GM19099 (cell line): ENCODE results near the gene SLC52A3.

Experiments used
- POLR2A ChIP-seq: IDR thresholded peaks from 3 replicates; pipeline ENCODE4 v1.6.1; 2011; ENCODE audit warnings: low read depth; ENCODE audit not compliant: insufficient read length; ENCODE audit errors: extremely low read depth

The SLC52A3 gene

DNA sequence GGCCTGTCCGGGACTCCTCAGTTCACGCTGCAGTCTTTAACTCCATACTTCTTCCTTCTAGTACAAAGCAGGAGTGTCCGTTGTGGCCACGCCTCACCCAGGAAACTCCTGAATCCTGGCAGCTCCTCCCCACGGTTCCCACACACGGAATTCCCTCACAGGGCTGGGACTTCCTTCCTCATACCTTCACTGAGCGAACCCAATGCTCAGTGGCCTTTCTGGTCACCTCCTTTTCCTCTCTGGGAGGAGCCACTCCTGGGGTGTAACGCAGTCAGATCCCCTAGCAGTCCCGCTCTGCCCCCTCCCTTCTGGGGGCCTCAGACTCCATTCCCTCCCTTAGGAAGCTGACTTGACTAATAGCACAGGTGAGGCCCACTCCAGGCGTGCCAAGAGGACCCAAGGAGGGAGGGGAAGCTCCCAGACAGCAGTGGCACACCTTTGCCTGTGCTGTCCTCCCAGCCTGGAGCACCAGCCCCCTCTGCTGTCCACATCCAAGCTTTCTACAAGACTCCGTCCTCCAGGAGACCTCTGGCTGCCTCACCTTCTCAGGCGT lies at the start of gene SLC52A3:
Gene SLC52A3, minus strand, starts transcription at position 75 of the 553 bp plus-strand sequence. CDS start 2,726 bp downstream, outside the sequence.
- TF ChIP-seq POLR2A, result no peak

DNA sequence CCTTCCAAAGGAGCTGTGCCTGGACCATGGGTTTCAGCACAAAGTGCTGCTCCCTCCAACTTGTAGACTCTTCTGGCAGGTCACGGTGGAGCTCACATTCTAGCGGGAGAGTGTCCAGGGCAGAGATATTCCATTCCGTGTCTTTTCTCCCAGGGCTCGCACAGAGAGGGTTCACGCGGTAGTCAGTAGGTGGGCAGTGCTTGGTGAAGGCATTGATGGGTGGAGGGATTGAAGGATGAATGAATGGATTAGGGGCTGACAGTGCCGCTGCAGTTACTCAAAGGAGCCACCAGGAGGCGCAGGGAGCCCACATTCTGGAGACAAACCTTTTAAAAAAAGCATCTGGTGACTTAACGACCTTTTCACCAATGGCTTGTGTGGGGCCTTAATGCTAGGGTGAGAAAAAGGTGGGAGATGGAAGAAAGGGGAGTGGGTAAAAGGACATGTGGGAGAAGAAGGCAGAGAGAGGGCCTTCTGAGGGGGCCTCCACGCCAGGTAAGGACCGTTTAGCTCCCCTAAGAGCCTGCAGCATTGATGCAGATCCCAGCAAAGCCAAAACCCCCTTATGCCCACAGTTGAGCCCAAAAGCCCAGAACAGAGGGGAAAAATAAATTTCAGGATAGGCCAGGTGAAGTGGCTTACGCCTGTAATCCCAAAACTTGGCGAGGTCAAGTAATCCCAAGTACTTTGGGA lies 47.8 kb upstream of the SLC52A3 start:
- TF ChIP-seq POLR2A, result no peak

DNA sequence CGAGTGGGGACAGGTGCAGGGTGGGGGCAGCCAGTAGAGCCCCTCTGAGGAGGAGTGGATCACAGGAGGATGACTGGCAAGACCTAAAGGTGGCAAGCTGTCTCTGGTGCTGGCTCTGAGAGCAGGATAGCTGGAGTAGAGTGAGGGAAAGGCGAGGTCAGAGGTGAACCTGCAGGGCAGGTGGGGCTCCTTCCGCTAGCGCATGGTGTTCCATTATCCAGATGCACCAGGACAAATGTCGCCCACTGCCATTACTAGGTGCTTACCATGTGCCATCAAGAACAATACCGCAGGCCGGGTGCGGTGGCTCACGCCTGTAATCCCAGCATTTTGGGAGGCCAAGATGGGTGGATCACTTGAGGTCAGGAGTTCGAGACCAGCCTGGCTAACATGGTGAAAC lies 46.9 kb upstream of the SLC52A3 start:
- TF ChIP-seq POLR2A, result no peak

DNA sequence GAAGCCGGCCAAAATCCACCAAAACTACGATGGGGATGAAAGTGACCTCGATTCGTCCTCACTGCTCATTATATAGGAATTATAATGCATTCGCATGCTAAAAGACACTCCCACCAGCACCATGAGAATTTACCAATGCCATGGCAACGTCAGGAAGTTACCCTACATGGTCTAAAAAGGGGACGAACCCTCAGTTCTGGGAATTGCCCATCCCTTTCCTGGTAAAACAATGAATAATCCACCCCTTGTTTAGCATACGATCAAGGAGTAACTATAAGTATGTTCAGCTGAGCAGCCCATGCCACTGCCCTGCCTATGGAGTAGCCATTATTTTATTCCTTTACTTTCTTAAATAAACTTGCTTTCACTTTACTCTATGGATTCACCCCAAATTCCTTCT lies 45.1 kb upstream of the SLC52A3 start:
- TF ChIP-seq POLR2A, result no peak

DNA sequence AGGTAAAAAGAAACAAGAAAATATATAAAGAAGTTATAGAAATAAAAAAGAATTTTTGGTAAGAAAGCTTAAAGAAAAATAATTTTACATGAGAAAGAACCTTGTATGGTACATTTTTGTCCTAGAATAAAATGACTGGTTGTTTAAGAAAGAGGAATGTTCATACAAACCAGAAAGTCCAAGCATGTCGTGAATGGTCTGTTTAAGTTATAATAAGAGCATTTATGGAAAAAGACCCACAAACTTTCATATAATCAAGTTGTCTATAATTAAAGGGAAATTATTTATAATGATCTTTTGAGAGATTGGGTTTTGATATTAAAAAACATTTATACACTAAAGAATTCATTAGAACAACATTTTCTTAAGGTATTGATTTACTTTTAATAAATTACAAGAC lies 37.4 kb upstream of the SLC52A3 start:
- TF ChIP-seq POLR2A, result no peak

DNA sequence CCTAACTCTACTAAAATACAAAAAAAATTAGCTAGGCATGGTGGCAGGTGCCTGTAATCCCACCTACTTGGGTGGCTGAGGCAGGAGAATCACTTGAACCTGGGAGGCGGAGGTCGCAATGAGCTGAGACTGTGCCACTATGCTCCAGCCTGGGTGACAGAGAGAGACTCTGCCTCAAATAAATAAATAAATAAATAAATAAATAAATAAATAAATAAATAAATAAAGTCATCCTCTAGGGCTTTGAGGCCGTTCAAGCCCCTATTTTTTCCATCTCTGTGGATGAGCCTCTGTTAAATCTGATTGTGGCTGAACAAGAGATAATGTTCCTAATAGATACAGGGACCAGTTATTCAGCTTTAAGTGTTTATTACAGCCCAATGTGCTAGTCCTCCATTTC lies 33.4 kb upstream of the SLC52A3 start:
- TF ChIP-seq POLR2A, result no peak

DNA sequence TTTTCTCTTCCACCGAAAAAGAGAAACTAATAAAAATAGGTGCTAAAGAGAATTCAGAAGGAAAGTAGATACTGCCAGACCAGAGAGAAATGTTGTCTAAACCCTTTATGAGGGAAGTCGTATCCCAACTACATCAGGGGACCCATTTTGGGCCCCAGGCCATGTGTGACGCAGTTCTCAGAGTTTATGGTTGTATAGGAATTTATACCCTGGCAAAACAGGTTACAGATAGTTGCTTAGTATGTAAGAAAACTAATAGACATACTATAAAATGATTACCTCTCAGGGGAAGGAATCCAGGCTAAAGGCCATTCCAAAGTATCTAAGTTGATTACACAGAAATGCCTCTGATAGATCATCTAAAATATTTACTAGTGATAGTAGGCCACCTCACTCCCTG lies 28.6 kb upstream of the SLC52A3 start:
- TF ChIP-seq POLR2A, result no peak

DNA sequence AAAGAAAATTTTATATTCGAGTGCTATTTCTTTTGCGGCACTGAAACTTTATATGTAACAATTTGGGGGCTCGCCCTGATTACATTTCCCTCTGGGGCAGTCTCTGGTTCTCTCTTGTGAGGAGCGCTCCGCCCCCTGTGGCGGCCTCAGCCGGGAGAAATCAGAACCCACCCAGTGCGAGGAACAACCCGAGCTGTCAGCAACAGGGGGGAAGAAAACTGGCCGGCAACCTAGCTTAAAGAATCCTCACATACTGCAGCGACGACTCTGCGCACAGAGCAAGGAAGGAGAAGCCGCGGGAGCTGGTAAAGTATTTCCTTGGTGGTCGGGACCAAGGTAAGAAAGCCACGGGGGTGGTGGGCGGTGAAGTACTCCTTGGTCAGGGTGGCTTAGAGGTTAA lies 23.9 kb upstream of the SLC52A3 start:
- TF ChIP-seq POLR2A, result no peak

DNA sequence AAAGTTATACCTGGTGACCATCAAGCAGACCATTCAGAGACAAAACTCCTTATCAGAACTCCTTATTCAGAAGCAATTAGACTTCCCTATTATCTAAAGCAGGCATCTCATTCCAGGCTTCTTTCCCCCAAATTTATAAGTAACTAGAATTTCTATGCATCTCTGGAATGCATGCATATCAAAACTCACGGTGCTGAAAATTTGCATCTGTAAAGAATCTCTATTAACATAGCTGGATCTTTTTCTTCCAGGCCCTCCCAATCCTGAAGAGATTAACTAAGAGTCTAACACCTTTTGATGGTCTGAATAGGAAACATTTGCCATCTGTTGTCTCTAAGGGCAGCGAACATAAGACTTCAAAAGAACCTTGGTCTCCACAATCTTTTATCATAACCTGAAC lies 22.8 kb upstream of the SLC52A3 start:
- no peak for TF ChIP-seq POLR2A

DNA sequence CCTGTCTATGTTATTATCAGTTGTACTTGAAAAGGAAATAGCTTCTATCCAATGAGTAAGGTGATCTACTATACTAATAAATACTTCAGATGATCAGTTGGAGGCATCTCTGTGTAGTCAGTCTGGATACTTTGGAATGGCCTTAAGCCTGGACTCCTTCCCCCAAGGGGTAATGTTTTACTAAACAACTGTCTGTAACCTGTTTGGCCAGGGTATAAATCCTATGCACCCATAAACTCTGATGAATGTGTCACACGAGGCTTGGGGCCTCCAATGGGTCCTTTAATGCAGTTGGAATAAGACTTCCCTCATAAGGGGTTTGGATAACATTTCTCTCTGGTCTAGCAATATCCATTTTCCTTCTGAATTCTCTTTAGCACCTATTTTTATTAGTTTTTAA lies 19.5 kb upstream of the SLC52A3 start:
- TF ChIP-seq POLR2A, result no peak

DNA sequence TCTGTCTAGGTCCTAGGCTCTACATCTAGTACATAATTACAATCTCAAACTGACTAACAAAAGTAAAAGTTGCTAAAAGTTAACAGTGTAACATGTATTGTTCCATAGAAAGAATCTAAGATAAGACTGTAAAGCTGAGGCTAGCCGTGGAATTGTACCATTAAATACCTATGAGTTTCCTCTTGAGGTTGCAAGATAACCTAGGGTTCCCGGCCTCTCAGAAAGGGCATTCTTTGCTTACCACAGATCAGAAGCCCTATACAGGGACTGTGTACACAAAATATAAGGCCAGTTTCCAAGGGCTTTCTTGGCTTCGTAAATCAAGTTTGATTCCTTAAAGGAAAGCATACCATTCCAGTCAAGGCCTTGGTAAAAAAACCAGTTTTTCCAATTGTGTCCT lies 11.5 kb upstream of the SLC52A3 start:
- no peak for TF ChIP-seq POLR2A

DNA sequence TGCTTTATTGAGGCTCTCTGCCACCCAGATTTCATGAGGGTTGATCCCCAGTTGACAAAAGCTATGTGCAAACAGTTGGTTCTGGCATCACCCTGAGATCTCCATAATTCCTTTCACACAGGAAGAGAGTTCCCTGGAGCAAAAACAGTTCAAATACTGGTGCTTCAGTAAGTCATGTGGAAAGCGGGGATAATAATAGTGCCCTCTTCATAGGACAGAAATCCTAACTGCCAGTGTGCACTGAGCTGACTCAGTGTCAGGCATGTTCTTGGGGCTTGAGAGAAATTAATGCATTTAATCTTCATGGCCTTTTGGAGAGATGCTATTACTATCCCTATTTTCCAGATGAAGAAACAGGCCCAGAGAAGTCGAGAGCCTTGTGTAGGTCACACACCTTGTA lies 7.9 kb upstream of the SLC52A3 start:
- TF ChIP-seq POLR2A, result no peak

DNA sequence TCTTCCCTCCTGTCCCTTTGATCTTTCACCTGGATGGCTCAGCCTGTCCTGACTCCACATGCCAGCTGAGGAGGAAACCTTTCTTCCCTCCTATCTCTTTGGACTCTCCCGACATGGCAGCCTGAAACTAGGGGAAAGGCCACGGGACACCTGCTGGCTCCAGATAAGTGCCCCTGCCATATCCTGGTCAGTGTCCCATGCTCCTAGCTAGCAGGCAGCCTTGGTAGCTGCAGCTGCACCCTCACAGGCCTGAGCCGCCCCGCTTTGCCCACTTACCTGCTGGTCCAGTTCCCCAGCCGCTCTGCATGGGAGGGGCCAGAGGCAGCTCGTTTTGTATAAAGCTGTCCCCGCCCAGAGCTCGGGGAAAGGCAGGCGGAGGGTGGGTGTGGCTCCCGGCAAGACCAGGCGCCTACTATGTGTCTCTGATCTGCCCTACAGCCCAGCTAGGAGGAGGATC lies 7.4 kb upstream of the SLC52A3 start:
- no peak for TF ChIP-seq POLR2A

DNA sequence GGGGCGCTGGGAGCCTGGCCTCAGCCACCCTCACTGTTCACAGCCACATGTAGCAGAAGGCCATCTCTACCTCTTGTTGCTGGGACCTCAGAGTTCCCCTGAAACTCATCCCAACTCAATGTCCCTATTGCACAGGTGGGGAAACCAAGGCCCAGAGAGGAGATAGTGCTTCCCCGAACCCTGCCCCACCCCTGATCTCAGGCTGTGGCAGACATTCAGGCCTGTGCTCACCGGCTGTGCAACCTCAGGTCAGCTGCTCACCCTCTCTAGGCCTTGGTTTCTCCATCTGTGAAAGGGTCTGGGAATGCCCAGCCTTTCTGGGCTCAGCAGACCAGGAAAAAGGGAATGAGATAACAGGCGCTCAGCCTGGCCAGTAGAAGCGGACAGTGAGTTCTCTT lies 6.4 kb upstream of the SLC52A3 start:
- no peak for TF ChIP-seq POLR2A

DNA sequence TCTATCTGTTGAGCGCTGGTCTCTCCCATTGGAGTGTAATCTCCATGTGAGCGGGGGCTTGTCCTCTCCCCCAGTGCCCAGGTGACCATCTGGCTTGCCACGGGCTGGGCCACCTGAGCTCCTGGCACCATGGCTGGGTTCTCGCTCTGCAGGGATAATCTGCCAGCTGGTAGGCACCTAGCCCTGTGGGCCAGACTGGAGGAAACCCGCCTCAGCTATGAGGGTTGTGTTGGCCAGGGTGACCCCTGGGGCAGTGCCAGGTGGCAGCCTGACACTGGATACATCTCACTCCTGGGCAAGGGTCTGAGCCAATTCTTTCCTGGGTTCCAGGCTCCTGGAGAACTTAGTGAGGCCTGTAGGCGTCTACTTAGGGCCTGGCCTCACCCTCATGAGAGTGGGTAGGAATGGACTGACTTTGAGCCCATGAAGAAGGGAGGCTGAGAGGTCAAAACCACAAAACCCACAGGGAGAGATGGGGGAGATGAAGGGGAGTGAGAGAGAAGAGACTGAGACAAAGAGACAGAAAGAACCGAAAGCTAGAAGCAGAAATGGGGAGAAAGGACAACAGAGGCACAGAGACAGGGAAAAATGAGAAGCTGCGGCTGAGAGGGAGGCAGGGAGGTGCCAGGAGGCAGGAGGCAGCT lies 5.8 kb upstream of the SLC52A3 start:
- TF ChIP-seq POLR2A, result no peak

DNA sequence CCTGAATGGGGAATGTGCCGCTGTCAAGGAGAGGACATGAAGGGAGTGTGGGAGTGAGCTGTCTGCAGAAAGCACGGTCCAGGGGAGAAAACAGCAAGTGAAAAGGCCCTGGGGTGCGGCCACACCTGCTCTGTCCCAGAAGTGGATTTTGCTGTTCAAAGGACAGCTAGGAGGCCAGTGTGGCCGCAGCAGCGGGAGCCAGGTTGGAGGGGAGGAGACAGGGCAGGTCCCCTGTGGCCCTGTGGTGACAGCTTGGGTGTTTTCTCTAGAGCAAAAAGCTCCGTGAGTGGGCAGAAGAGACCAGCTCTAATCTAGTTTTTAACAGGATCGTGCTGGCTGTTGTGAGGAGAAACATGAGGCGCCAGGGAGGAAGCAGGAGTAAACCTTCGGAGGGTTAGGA lies 4.5 kb upstream of the SLC52A3 start:
- TF ChIP-seq POLR2A, result no peak
